GM21381 (cell line): Measurements from ENCODE around the gene GNB5.

ENCODE experiments used
- ATAC-seq: cut with Tn5 transposase; IDR thresholded peaks from one replicate; pipeline ENCODE4 v1.9.1; 2021; ENCODE audit warnings: mild to moderate bottlenecking, moderate library complexity; ENCODE audit not compliant: unreplicated experiment

Gene GNB5

GRCh38 chr15:52071570-52071969 is 119.6 kb downstream of the GNB5 start:
- ATAC-seq: no peak

- ATAC-seq: no peak
Observed at GRCh38 chr15:52069559-52069958, 121.6 kb downstream of the GNB5 start.

GRCh38 chr15:52068004-52068615 is 123.1 kb downstream of the GNB5 start:
- no peak for ATAC-seq

- no peak for ATAC-seq
Observed at GRCh38 chr15:52067545-52067926, 123.7 kb downstream of the GNB5 start.

GRCh38 chr15:52066842-52067544 is 124.2 kb downstream of the GNB5 start:
- no peak for ATAC-seq
